ENCODE measurements around the gene CHKB. TPM values are rescaled to one million over a fixed set of nuclear protein-coding genes. Genes with fewer than 3 reads are reported as not detected.
A peak's percentile ranks its signal among the peaks of the same experiment; 100 is the strongest.

Gene CHKB
- total RNA-seq, 1 experiment from 2014 or later: 27.7 TPM

GRCh38 chr22:50606946-50607658 is 24.5 kb upstream of the CHKB start:
- Histone ChIP-seq H3K27me3 (peaks cover 25% of the 10 kb centered on the region), H3K27ac (no peak overlapping the region), H3K4me3 (no peak overlapping the region), H3K9me3 (replicated peaks) (no peaks in the 10 kb centered on the region), H3K4me1 (0 out of 2 replicates have a peak, but pooled peaks cover 3% of the 10 kb centered on the region), H3K36me3 (no peaks in the 10 kb centered on the region)
- no peak for DNase-seq

- Histone ChIP-seq H3K4me3 (no peak overlapping the region), H3K27ac (no peak overlapping the region), H3K36me3 (no peaks in the 10 kb centered on the region), H3K9me3 (replicated peaks) (0 out of 2 replicates have a peak, but pooled peaks cover 3% of the 10 kb centered on the region), H3K27me3 (peaks cover 22% of the 10 kb centered on the region), H3K4me1 (peaks cover 4% of the 10 kb centered on the region; the same call in 1 of the 2 replicates)
- DNase-seq: no peak
These were observed 23.7 kb upstream of the CHKB start for GRCh38 chr22:50606165-50606945.

GRCh38 chr22:50605613-50606074 is 23.0 kb upstream of the CHKB start:
- peaks cover 15% of the 10 kb centered on the region for H3K27me3 ChIP-seq
- H3K9me3 ChIP-seq (replicated peaks): 0 out of 2 replicates have a peak, but pooled peaks cover 3% of the 10 kb centered on the region
- H3K4me1 ChIP-seq: peaks cover 4% of the 10 kb centered on the region; the same call in 1 of the 2 replicates
- H3K4me3 ChIP-seq: no peak overlapping the region
- no peak overlapping the region for H3K27ac ChIP-seq
- no peaks in the 10 kb centered on the region for H3K36me3 ChIP-seq
- DNase-seq: no peak

- Histone ChIP-seq H3K27ac (no peak overlapping the region), H3K9me3 (replicated peaks) (0 out of 2 replicates have a peak, but pooled peaks cover 3% of the 10 kb centered on the region), H3K4me3 (no peak overlapping the region), H3K4me1 (peaks cover 4% of the 10 kb centered on the region; the same call in 1 of the 2 replicates), H3K27me3 (peaks cover 11% of the 10 kb centered on the region), H3K36me3 (no peaks in the 10 kb centered on the region)
- DNase-seq: no peak
These were observed 22.5 kb upstream of the CHKB start for GRCh38 chr22:50605002-50605612.

- Histone ChIP-seq H3K27me3 (peaks cover 11% of the 10 kb centered on the region), H3K27ac (no peak overlapping the region), H3K4me1 (peaks cover 4% of the 10 kb centered on the region; the same call in 1 of the 2 replicates), H3K36me3 (no peaks in the 10 kb centered on the region), H3K4me3 (no peak overlapping the region), H3K9me3 (replicated peaks) (0 out of 2 replicates have a peak, but pooled peaks cover 3% of the 10 kb centered on the region)
- no peak for DNase-seq
These were observed 21.8 kb upstream of the CHKB start for GRCh38 chr22:50604256-50605001.

GRCh38 chr22:50603511-50604255 is 21.0 kb upstream of the CHKB start:
- H3K9me3 ChIP-seq (replicated peaks): 0 out of 2 replicates have a peak, but pooled peaks cover 3% of the 10 kb centered on the region
- H3K36me3 ChIP-seq: no peaks in the 10 kb centered on the region
- H3K27me3 ChIP-seq: peaks cover 11% of the 10 kb centered on the region
- H3K27ac ChIP-seq: no peak overlapping the region
- DNase-seq: no peak
- no peak overlapping the region for H3K4me3 ChIP-seq
- peaks cover 4% of the 10 kb centered on the region; the same call in 1 of the 2 replicates for H3K4me1 ChIP-seq

GRCh38 chr22:50602338-50602700 is 19.7 kb upstream of the CHKB start:
- no peak overlapping the region for H3K27ac ChIP-seq
- H3K27me3 ChIP-seq: peaks cover 9% of the 10 kb centered on the region

GRCh38 chr22:50601669-50602337 is 19.2 kb upstream of the CHKB start:
- H3K27me3 ChIP-seq: peaks cover 3% of the 10 kb centered on the region
- no peak for DNase-seq
- peaks cover 4% of the 10 kb centered on the region; the same call in 1 of the 2 replicates for H3K4me1 ChIP-seq
- no peak overlapping the region for H3K27ac ChIP-seq
- no peaks in the 10 kb centered on the region for H3K36me3 ChIP-seq
- no peak overlapping the region for H3K4me3 ChIP-seq
- 0 out of 2 replicates have a peak, but pooled peaks cover 3% of the 10 kb centered on the region for H3K9me3 ChIP-seq (replicated peaks)

More at GRCh38 chr22:50602338-50602700, 19.7 kb upstream of the CHKB start:
- DNase-seq: peak in 1 of 2 experiments; percentile 29
- peaks cover 4% of the 10 kb centered on the region; the same call in 1 of the 2 replicates for H3K4me1 ChIP-seq
- no peak overlapping the region for H3K4me3 ChIP-seq
- 0 out of 2 replicates have a peak, but pooled peaks cover 3% of the 10 kb centered on the region for H3K9me3 ChIP-seq (replicated peaks)
- H3K36me3 ChIP-seq: no peaks in the 10 kb centered on the region

- no peak overlapping the region for H3K4me3 ChIP-seq
- H3K9me3 ChIP-seq (replicated peaks): 0 out of 2 replicates have a peak, but pooled peaks cover 3% of the 10 kb centered on the region
- no peaks in the 10 kb centered on the region for H3K36me3 ChIP-seq
- no peak overlapping the region for H3K27ac ChIP-seq
- peaks cover 4% of the 10 kb centered on the region; the same call in 1 of the 2 replicates for H3K4me1 ChIP-seq
- peaks cover 3% of the 10 kb centered on the region; the same call in 1 of the 2 replicates for H3K27me3 ChIP-seq
- no peak for DNase-seq
These were observed 18.5 kb upstream of the CHKB start for GRCh38 chr22:50600967-50601668.

GRCh38 chr22:50600538-50600937 is 17.9 kb upstream of the CHKB start, which contains the start of gene MAPK8IP2:
Gene MAPK8IP2, plus strand, starts transcription at chr22:50600793. Its CDS starts 26 bp downstream, at chr22:50600819.
- Histone ChIP-seq H3K27ac (no peak within 1 kb of the TSS), H3K4me3 (no peak within 1 kb of the TSS), H3K27me3 (peaks cover 2% of the 10 kb centered on the region; the same call in 1 of the 2 replicates), H3K36me3 (no peaks in the 10 kb centered on the region), H3K4me1 (peaks cover 4% of the 10 kb centered on the region; the same call in 1 of the 2 replicates), H3K9me3 (replicated peaks) (0 out of 2 replicates have a peak, but pooled peaks cover 3% of the 10 kb centered on the region)
- no peak for DNase-seq

- H3K4me3 ChIP-seq: no peak overlapping the region
- H3K9me3 ChIP-seq (replicated peaks): 0 out of 2 replicates have a peak, but pooled peaks cover 3% of the 10 kb centered on the region
- H3K36me3 ChIP-seq: no peaks in the 10 kb centered on the region
- H3K27me3 ChIP-seq: no peaks in the 10 kb centered on the region
- H3K27ac ChIP-seq: no peak overlapping the region
- peaks cover 4% of the 10 kb centered on the region; the same call in 1 of the 2 replicates for H3K4me1 ChIP-seq
- peak; percentile 54 to 55 for DNase-seq
These were observed 17.3 kb upstream of the CHKB start for GRCh38 chr22:50599816-50600455.

- Histone ChIP-seq H3K9me3 (replicated peaks) (0 out of 2 replicates have a peak, but pooled peaks cover 3% of the 10 kb centered on the region), H3K4me3 (no peak overlapping the region), H3K36me3 (no peaks in the 10 kb centered on the region), H3K4me1 (peaks cover under 1% of the 10 kb centered on the region; the same call in 1 of the 2 replicates), H3K27ac (no peak overlapping the region), H3K27me3 (no peaks in the 10 kb centered on the region)
- no peak for DNase-seq
These were observed 14.4 kb upstream of the CHKB start for GRCh38 chr22:50597097-50597496.

All from SJCRH30 (cell line).